HK-2 (cell line): ENCODE results near the gene CTBP2.

Source experiments
- DNase-seq: peaks from one replicate; pipeline ENCODE4 v3.0.0-alpha.2; 2018; ENCODE audit not compliant: unreplicated experiment

CTBP2 gene

GRCh38 chr10:125125951-125126735 is 34.2 kb downstream of the CTBP2 start:
- DNase-seq = no peak

- no peak for DNase-seq
Measured at GRCh38 chr10:125124907-125125306, 35.5 kb downstream of the CTBP2 start.

GRCh38 chr10:125124115-125124487 is 36.3 kb downstream of the CTBP2 start:
- no peak for DNase-seq

GRCh38 chr10:125123476-125124114 is 36.8 kb downstream of the CTBP2 start:
- no peak for DNase-seq

DNA sequence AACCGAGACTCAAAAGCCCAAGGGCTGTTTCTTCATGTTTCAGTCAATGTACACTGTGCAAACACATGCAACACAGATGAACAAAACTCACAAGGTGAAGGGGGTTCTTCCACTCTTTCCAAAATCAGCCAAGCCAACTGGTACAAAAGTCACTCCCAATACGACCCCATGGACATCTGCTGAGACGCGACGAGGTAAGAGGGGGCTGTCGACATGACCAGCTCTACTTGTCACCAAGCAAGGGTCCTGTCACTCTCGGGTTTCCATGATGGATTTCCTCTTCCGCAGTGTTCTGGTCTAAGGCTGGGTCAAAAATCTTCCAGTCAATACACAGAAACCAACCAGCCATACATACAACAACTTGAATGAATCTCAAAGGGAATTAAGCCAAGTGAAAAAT is 37.8 kb downstream of the CTBP2 start:
- no peak for DNase-seq

DNA sequence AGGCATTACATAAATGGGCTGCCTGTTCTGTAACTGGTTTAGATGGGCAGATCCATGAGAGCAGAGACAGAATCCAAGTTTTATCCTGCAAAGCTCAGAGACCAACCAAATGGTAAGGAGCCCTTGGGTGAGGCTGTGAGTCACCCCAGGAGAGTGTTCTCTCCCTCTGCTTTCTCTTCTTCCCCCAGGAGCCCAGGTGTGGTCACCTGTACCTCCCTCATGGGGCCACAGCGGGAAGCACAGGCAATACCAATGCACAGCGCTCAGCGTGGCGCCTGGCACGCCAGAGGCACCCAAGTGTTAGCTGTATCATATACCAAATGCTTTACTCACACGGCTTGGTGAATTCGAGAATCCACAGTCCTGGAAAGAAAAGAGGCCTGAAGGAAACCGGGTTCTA is 39.4 kb downstream of the CTBP2 start:
- DNase-seq = no peak

DNA sequence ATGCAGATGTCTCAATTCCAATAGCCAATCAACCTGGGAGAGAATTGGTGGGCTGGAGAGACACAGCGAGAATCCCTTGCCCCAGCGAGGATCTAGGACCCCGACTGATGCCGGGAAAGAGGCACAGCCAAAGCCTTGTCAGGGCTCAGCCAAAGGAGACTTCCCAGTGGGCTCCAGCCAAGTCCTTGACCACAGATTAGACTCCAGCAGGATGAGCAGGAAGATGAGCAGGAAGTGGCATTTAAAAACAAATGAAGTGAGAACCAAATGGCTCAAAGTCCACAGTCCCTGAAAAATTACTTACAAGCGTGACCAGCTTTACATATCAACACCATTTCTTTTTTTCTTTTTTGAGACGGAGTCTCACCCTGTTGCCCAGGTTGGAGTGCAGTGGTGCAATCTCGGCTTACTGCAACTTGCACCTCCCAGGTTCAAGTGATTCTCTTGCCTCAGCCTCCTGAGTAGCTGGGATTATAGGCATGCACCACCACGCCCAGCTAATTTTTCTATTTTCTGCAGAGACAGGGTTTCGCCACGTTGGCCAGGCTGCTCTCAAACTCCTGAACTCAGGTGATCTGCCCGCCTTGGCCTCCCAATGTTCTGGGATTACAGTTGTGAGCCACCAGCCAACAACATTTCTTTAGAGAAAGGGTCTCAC is 40.2 kb downstream of the CTBP2 start:
- peak; percentile 19 for DNase-seq

GRCh38 chr10:125118701-125119100 is 41.7 kb downstream of the CTBP2 start:
- DNase-seq = no peak

DNA sequence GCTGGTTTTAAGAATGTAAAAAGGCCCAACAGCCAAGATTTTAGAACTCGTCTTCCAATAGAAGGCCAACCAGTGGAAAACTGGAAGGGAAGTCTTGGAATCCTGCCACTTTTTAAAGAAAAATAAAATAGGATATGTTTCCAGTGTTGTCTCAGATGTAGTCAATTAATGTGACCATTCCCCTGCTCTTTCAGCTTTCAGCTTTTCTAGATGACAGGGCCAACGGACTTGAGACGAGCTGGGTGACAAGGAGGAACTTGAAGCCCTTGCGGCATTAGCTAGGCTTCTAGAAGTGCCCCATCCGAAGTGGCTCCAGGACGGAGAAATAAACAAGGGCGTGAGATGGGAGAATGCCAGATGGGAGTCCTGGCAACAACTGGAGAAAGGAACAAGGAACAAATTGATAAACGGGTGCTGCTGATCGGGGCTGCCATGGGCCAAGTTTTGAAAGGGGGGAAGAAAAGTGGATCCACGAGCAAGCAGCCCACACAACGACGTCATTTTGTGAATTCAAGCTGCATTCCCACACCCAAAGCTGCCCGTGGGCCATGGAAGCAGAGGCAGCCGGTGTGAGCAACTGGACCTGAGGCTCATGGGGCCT is 42.3 kb downstream of the CTBP2 start:
- DNase-seq = no peak

DNA sequence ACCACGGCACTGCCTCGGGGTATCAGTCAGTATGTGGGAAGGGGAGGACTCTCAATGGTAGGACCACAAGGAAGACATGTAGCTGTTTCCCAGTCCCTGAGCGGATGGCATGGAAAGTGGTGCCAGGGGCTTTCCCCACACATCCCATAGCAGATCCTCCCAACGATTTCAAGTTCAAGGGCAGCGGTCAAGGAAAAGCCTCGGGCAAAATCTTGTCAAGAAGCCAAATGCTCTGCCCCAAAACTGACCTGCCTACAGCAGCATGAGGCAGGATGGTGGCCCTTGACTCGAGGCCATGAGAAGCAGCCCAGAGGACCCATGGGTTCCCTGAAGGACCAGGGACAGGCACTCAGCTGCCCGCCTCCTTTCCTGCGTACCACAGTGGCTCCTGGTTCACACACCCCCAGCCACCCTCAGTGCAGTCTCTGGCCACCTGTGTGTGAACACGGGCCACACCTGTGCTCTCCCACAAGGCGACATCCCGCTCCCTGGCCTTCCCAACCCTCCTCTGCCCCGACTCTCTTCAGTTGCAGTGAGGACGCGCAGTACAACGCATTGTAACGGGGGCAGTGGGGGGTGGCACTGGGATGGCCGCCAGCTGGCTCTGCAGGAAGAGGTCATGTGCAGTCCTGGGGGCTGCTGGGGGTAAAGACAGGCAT is 43.6 kb downstream of the CTBP2 start:
- DNase-seq = no peak

GRCh38 chr10:125116041-125116649 is 44.2 kb downstream of the CTBP2 start:
- DNase-seq = no peak

DNA sequence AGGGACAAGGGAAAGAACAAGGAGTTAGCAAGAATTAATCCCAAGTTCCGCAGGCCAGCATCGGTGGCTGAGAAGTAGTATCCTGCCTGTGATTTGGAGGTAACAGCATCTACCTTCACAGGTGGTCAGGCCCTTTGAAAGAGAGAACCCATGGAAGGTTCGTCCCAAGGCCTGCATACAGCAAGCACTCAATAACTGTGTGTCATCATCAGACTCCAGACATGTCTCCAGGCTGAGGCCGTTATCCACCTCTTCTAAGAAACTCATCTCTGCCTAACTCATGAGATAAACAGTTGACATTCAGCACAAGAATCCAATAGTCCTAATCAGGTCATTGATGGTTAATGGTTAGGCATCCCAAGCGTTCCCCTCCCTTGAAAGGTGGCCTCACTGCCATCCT is 45.0 kb downstream of the CTBP2 start:
- no peak for DNase-seq

- DNase-seq = no peak
Measured at GRCh38 chr10:125114761-125115391, 45.5 kb downstream of the CTBP2 start.

DNA sequence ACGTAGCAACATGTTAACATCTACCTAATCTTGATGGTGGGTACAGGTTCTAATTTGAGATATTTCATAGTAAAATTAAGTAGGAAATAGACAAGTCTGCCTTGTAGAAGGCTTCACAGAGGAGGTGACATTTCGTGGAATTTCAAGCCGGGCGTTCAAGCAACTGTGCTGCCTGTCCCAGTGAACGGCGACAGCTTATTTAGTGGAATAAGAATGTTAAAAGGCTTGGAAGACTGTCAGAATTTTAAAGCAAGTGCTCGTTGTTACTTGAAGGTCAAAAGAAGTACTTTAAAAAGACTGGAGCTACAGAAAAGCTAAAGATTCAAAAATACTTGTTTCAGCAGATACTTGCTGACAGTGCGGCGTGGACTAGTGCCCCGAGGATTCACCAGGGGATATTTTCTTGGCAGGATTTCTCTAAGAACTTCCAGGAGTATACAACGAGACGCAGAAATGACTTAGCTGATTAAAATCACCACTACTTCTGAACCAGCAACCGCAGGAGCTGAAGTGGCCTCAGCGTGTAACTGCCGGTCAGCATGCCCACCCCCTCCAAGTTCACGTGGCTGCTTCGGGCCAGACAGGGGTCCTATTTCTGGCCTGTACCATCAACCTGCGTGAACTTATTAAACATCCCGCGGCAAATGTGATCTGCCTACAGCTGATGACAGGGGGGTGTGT is 46.5 kb downstream of the CTBP2 start:
- no peak for DNase-seq

DNA sequence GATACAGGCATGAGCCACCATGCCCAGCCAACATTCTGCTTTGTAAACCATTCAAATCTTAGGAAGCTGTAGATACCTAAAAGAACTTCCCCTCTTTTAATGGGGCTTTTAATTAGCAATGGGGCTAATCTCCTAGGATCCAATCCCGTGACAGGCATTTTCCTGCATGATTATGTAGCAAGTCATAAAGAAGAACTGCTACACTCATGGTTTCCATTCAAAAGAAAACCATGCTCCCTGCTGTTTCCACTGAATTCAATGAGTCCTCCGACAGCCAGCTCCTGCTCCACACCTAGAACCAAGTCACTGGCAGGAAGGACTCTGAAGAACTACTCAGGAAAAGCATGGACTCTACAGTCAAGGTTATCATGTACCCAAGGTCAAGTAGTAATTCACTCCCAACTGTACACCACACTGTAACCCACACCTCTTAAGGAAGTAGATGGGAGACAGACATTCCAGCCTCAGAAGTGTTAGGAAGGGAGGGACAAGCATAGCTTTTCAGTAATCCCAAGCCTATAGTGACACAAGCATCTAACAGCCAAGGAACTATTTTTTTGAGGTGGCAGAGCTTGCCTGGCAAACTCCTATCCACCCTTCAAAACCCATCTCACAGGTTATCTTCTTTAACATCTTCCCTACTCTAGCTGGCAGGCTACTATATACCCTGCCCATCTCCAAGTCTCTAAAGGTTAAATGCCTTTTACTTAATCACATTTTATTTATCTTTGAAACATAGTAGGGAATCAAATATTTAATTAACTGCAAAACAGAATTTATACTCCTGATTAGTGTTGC is 47.5 kb downstream of the CTBP2 start:
- DNase-seq = no peak

- DNase-seq = no peak
Measured at GRCh38 chr10:125111118-125111727, 49.1 kb downstream of the CTBP2 start.

- DNase-seq = no peak
Measured at GRCh38 chr10:125107965-125108580, 52.3 kb downstream of the CTBP2 start.

- no peak for DNase-seq
Measured at GRCh38 chr10:125107166-125107949, 53.0 kb downstream of the CTBP2 start.
